ENCODE measurements around the gene PMM1. TPM values are rescaled to one million over a fixed set of nuclear protein-coding genes. Genes with fewer than 3 reads are reported as not detected.
A peak's percentile ranks its signal among the peaks of the same experiment; 100 is the strongest.
"Not testable (repeated sequence)": the region's sequence is repeated elsewhere in the genome, so short reads cannot be mapped to it uniquely, and the experiment has no call there.

Gene PMM1
- total and polyA plus RNA-seq, 9 donors: 19.9 to 76.6 (median 55.7) TPM

GRCh38 chr22:41561788-41562187 is 27.9 kb downstream of the PMM1 start:
- Histone ChIP-seq H3K27me3 (no peaks in the 10 kb centered on the region), H3K9me3 (no peaks in the 10 kb centered on the region), H3K4me3 (peak overlapping the region; percentile 61), H3K27ac (peak overlapping the region; percentile 77 to 98), H3K4me1 (ENCODE audit: insufficient read depth) (peaks cover 23% of the 10 kb centered on the region), H3K36me3 (no peaks in the 10 kb centered on the region)
- intact Hi-C loops (cut with DNase I): no loop called here
- 14 to 33% (median 26%) methylated on average over 5 of the region's 5 CpGs for WGBS, 3 donors
- TF ChIP-seq EP300 (IDR thresholded peaks at IDR 0.05) (no peak), POLR2A (IDR thresholded peaks at IDR 0.05) (no peak)
- TF ChIP-seq, protein P1, sequence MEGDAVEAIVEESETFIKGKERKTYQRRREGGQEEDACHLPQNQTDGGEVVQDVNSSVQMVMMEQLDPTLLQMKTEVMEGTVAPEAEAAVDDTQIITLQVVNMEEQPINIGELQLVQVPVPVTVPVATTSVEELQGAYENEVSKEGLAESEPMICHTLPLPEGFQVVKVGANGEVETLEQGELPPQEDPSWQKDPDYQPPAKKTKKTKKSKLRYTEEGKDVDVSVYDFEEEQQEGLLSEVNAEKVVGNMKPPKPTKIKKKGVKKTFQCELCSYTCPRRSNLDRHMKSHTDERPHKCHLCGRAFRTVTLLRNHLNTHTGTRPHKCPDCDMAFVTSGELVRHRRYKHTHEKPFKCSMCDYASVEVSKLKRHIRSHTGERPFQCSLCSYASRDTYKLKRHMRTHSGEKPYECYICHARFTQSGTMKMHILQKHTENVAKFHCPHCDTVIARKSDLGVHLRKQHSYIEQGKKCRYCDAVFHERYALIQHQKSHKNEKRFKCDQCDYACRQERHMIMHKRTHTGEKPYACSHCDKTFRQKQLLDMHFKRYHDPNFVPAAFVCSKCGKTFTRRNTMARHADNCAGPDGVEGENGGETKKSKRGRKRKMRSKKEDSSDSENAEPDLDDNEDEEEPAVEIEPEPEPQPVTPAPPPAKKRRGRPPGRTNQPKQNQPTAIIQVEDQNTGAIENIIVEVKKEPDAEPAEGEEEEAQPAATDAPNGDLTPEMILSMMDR (IDR thresholded peaks at IDR 0.05): no peak
- peak in 2 of 5 donors; percentile 59 to 62 for DNase-seq

- H3K4me1 ChIP-seq (ENCODE audit: insufficient read depth): peaks cover 25% of the 10 kb centered on the region
- intact Hi-C loops (cut with DNase I): no loop called here
- 7 to 16% (median 16%) methylated on average over 10 of the region's 10 CpGs for WGBS, 3 donors
These were observed 28.3 kb downstream of the PMM1 start for GRCh38 chr22:41561335-41561734.

GRCh38 chr22:41560095-41560471 is 29.6 kb downstream of the PMM1 start:
- Histone ChIP-seq H3K4me1 (ENCODE audit: insufficient read depth) (peaks cover 30% of the 10 kb centered on the region), H3K4me3 (peak overlapping the region; percentile 61), H3K9me3 (no peaks in the 10 kb centered on the region), H3K27ac (peak overlapping the region; percentile 77 to 98), H3K36me3 (no peaks in the 10 kb centered on the region), H3K27me3 (no peaks in the 10 kb centered on the region)
- intact Hi-C loops (cut with DNase I): no loop called here
- TF ChIP-seq EP300 (IDR thresholded peaks at IDR 0.05): no peak
- TF ChIP-seq, protein P1 (IDR thresholded peaks at IDR 0.05): no peak
- no peak for TF ChIP-seq POLR2A (IDR thresholded peaks at IDR 0.05)
- DNase-seq: peak in 3 of 5 donors; percentile 62 to 72 (median 64)
- WGBS, 3 donors: 12 to 15% (median 13%) methylated on average over 6 of the region's 6 CpGs

More at GRCh38 chr22:41561335-41561734, 28.3 kb downstream of the PMM1 start:
- Histone ChIP-seq H3K36me3 (no peaks in the 10 kb centered on the region), H3K27me3 (no peaks in the 10 kb centered on the region), H3K27ac (peak overlapping the region; percentile 77 to 98), H3K4me3 (peak overlapping the region; percentile 61), H3K9me3 (no peaks in the 10 kb centered on the region)
- DNase-seq: peak in 3 of 5 donors; percentile 61 to 65 (median 62)
- TF ChIP-seq, protein P1 (IDR thresholded peaks at IDR 0.05): no peak
- TF ChIP-seq POLR2A (IDR thresholded peaks at IDR 0.05) (no peak), EP300 (IDR thresholded peaks at IDR 0.05) (no peak)

DNA sequence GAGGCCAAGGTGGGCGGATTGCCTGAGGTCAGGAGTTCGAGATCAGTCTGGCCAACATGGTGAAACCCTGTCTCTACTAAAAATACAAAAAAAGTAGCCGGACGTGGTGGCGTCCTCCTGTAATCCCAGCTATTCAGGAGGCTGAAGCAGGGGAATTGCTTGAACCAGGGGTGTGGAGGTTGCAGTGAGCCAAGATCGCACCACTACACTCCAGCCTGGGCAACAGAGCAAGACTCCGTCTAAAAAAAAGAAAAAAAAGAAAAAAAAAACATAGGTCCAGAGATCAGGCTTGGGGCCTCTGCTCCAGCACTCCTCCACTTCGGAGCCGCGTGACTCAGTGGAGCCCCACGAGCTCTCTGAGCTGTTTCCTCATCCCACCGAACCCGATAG is 31.4 kb downstream of the PMM1 start:
- DNase-seq; H3K27me3 ChIP-seq; intact Hi-C loops (cut with DNase I); H3K4me3 ChIP-seq; H3K9me3 ChIP-seq; H3K36me3 ChIP-seq: not testable (repeated sequence)
- WGBS, 3 donors: 70 to 75% (median 71%) methylated on average over 13 of the region's 13 CpGs
- peaks cover 24% of the 10 kb centered on the region for H3K4me1 ChIP-seq (ENCODE audit: insufficient read depth)
- H3K27ac ChIP-seq: peak overlapping the region; percentile 75 to 98

DNA sequence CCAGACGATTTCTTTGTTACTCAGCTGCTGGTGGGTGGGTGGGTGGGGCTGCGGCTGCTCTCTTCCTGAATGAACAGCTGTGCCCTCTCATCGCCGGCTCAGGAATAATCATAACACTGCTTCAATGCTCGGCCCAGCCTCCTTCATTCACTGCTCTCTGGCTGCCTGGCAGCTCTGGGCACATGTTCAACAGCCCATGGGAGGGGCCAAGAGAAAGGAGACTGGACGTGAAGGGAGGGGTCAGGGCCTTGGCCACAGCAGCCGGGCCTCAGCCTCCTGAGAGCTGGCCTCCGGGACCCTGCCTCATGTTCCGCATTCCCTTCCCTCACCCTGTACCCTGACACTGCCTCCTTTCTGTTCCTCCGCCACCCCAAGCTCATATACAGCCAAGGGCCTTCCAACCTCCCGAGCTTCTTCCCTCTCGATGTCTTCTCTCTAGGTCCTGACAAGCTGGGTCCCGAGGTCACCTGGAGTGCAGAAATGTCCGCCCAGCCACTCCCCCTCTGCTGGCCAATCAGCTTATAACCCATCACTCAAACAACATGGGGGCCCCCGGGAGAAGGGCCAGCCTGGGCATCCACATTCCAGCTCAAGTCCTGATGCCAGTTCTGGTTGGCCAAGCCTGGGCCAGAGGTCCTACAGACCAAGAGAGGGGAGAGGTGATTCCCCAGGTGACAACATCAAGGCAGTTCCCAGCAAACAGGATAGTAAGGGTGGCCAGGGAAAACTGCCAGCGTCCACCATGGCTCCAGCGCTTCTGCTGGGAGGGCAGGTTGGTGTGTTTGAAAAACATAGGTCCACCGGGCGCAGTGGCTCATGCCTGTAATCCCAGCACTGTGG is 32.0 kb downstream of the PMM1 start:
- no peak overlapping the region for H3K4me3 ChIP-seq
- H3K27ac ChIP-seq: peak overlapping the region; percentile 75 to 98
- TF ChIP-seq POLR2A (IDR thresholded peaks at IDR 0.05): no peak
- TF ChIP-seq, protein P1 (IDR thresholded peaks at IDR 0.05): peak in 2 of 3 donors; percentile 23 to 29
- intact Hi-C loops (cut with DNase I): no loop called here
- no peaks in the 10 kb centered on the region for H3K36me3 ChIP-seq
- no peaks in the 10 kb centered on the region for H3K9me3 ChIP-seq
- H3K4me1 ChIP-seq (ENCODE audit: insufficient read depth): peaks cover 20% of the 10 kb centered on the region
- peak; percentile 94 to 97 (median 95) for DNase-seq
- H3K27me3 ChIP-seq: no peaks in the 10 kb centered on the region
- 12 to 20% (median 17%) methylated on average over 19 of the region's 19 CpGs for WGBS, 3 donors
